GM23338 (cell line): ENCODE data around the gene CRTC1.

ENCODE experiments used
- CREB1 ChIP-seq: fragments of 250-450 bp; sonication (Bioruptor Pico); IDR thresholded peaks from 2 replicates; pipeline ENCODE4 v1.5.0; 2020; ENCODE audit warnings: low read depth, mild to moderate bottlenecking, moderate library complexity
- CTCF ChIP-seq, 2 experiments: fragments of 200-600 bp in 1 of 2; sonication (generic) in 1 of 2; conservative IDR thresholded peaks; 2 replicates each; pipeline versions ENCODE4 v1.5.1 to v1.6.1; 2016 to 2017; ENCODE audit warnings: antibody characterized with exemption in 2 of 2, low read depth in 2 of 2, mild to moderate bottlenecking in 2 of 2, moderate library complexity in 1 of 2
- ETS1 ChIP-seq: IDR thresholded peaks from 2 replicates; pipeline ENCODE4 v1.6.1; 2016; ENCODE audit warnings: antibody characterized with exemption
- EZH2 ChIP-seq: fragments of 200-600 bp; sonication (generic); IDR thresholded peaks from one replicate; pipeline ENCODE4 v1.8.0; 2017; ENCODE audit warnings: antibody characterized with exemption, mild to moderate bottlenecking, low read depth; ENCODE audit not compliant: unreplicated experiment
- EZH2phosphoT487 ChIP-seq: fragments of 200-600 bp; sonication (generic); IDR thresholded peaks from one replicate; pipeline ENCODE4 v1.8.1; 2018; ENCODE audit warnings: antibody characterized with exemption; ENCODE audit not compliant: unreplicated experiment
- JUNB ChIP-seq: IDR thresholded peaks from one replicate; pipeline ENCODE4 v1.6.1; 2016; ENCODE audit warnings: antibody characterized with exemption; ENCODE audit not compliant: unreplicated experiment
- NANOG ChIP-seq: IDR thresholded peaks from 2 replicates; pipeline ENCODE4 v1.6.1; 2016; ENCODE audit warnings: antibody characterized with exemption, borderline replicate concordance
- POLR2AphosphoS5 ChIP-seq: IDR thresholded peaks from 2 replicates; pipeline ENCODE4 v1.6.1; 2016; ENCODE audit warnings: antibody characterized with exemption, low read depth
- REST ChIP-seq: IDR thresholded peaks from one replicate; pipeline ENCODE4 v1.6.1; 2018; ENCODE audit warnings: antibody characterized with exemption; ENCODE audit not compliant: unreplicated experiment
- ZNF114 ChIP-seq: fragments of 250-450 bp; sonication (Bioruptor Pico); IDR thresholded peaks from 2 replicates; pipeline ENCODE4 v1.5.0; 2020; ENCODE audit warnings: mild to moderate bottlenecking, moderate library complexity
- ZNF331 ChIP-seq: fragments of 250-450 bp; sonication (Bioruptor Pico); IDR thresholded peaks from 2 replicates; pipeline ENCODE4 v1.5.0; 2020; ENCODE audit warnings: low read depth, mild to moderate bottlenecking, moderate library complexity
- ZNF462 ChIP-seq: fragments of 250-450 bp; sonication (Bioruptor Pico); IDR thresholded peaks from 2 replicates; pipeline ENCODE4 v1.5.0; 2020; ENCODE audit warnings: mild to moderate bottlenecking, moderate library complexity

GRCh38 chr19:18704971-18705370, 21.5 kb downstream of the CRTC1 start:
- TF ChIP-seq CTCF (conservative IDR thresholded peaks at IDR 0.05; ENCODE audit: low read depth in 2 of 2) (no peak), EZH2phosphoT487 (no peak), EZH2 (no peak), POLR2AphosphoS5 (no peak), ZNF114 (CRISPR knock-in tag) (no peak), JUNB (no peak), ZNF331 (CRISPR knock-in tag) (no peak), ZNF462 (CRISPR knock-in tag) (no peak), NANOG (no peak), REST (no peak), CREB1 (CRISPR knock-in tag) (no peak), ETS1 (no peak)
